A549 (cell line): ENCODE measurements around the gene SPECC1.

Source experiments
- EP300 ChIP-seq, 2 experiments: fragments of >200 bp; sonication (Bioruptor Twin); formaldehyde crosslinking; IDR thresholded peaks; 2 replicates in 1 of 2; 3 replicates in 1 of 2; pipeline ENCODE4 v1.6.1; 2016 to 2017
- RARB ChIP-seq: fragments of 250-450 bp; sonication (Bioruptor Pico); IDR thresholded peaks from 2 replicates; pipeline ENCODE4 v1.8.0; 2021; ENCODE audit warnings: mild to moderate bottlenecking, moderate library complexity
- ZFP36 ChIP-seq: fragments of 450-650 bp; IDR thresholded peaks from 2 replicates; pipeline ENCODE4 v1.6.1; 2014; ENCODE audit warnings: borderline replicate concordance; ENCODE audit not compliant: partially characterized antibody
- TF ChIP-seq, protein P1 (sequence below): fragments of >200 bp; sonication (Bioruptor Twin); formaldehyde crosslinking; IDR thresholded peaks from 3 replicates; pipeline ENCODE4 v1.5.1; 2016

GRCh38 chr17:20282526-20283308 is 273.6 kb downstream of the SPECC1 start:
- TF ChIP-seq, protein P1, sequence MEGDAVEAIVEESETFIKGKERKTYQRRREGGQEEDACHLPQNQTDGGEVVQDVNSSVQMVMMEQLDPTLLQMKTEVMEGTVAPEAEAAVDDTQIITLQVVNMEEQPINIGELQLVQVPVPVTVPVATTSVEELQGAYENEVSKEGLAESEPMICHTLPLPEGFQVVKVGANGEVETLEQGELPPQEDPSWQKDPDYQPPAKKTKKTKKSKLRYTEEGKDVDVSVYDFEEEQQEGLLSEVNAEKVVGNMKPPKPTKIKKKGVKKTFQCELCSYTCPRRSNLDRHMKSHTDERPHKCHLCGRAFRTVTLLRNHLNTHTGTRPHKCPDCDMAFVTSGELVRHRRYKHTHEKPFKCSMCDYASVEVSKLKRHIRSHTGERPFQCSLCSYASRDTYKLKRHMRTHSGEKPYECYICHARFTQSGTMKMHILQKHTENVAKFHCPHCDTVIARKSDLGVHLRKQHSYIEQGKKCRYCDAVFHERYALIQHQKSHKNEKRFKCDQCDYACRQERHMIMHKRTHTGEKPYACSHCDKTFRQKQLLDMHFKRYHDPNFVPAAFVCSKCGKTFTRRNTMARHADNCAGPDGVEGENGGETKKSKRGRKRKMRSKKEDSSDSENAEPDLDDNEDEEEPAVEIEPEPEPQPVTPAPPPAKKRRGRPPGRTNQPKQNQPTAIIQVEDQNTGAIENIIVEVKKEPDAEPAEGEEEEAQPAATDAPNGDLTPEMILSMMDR, result no peak
- no peak for TF ChIP-seq EP300 (IDR thresholded peaks at IDR 0.05)
- TF ChIP-seq ZFP36, result no peak
- no peak for TF ChIP-seq RARB (CRISPR knock-in tag)
